Measurements from ENCODE around the gene THAP7.

GRCh38 chr22:21047035-21047661, 45.2 kb upstream of the THAP7 start:
- TF ChIP-seq CTCF (IDR thresholded peaks at IDR 0.05) (no peak), ZFX (IDR thresholded peaks at IDR 0.05; ENCODE audit: borderline replicate concordance) (no peak)
